Activated naive CD4-positive, alpha-beta T cell treated with anti-CD3 and anti-CD28 coated beads, Interleukin-2, amount 50 U/mL, for 24 hours (primary cell): Measurements from ENCODE around the gene NCBP2.
A peak's percentile ranks its signal among the peaks of the same experiment; 100 is the strongest.

Source experiments
- H3K27ac Mint-ChIP-seq: one replicate; pipeline ENCODE4 v1.8.0; 2021; ENCODE audit warnings: mild to moderate bottlenecking, mixed read lengths
- H3K27me3 Mint-ChIP-seq: one replicate; pipeline ENCODE4 v1.8.0; 2021; ENCODE audit warnings: mixed read lengths
- H3K36me3 Mint-ChIP-seq: one replicate; pipeline ENCODE4 v1.8.0; 2021; ENCODE audit warnings: mixed read lengths
- H3K4me1 Mint-ChIP-seq: one replicate; pipeline ENCODE4 v1.8.0; 2021; ENCODE audit warnings: mixed read lengths
- H3K4me3 Mint-ChIP-seq: one replicate; pipeline ENCODE4 v1.8.0; 2021; ENCODE audit warnings: mild to moderate bottlenecking, mixed read lengths
- H3K9me3 Mint-ChIP-seq: one replicate; pipeline ENCODE4 v1.8.0; 2021; ENCODE audit warnings: mixed read lengths

NCBP2 gene

GRCh38 chr3:196942226-196942914 is at the start of gene NCBP2:
Gene NCBP2 (minus strand): TSS chr3:196942528. CDS start chr3:196942503, 25 bp downstream.
- H3K9me3 Mint-ChIP-seq, result no peaks in the 10 kb centered on the region
- peaks cover 21% of the 10 kb centered on the region for H3K36me3 Mint-ChIP-seq
- no peaks in the 10 kb centered on the region for H3K27me3 Mint-ChIP-seq
- H3K4me1 Mint-ChIP-seq, result peaks cover 48% of the 10 kb centered on the region
- H3K27ac Mint-ChIP-seq, result peak within 1 kb of the TSS; percentile 98
- H3K4me3 Mint-ChIP-seq, result peak within 1 kb of the TSS; percentile 98

- no peaks in the 10 kb centered on the region for H3K36me3 Mint-ChIP-seq
- no peak overlapping the region for H3K4me3 Mint-ChIP-seq
- H3K9me3 Mint-ChIP-seq, result no peaks in the 10 kb centered on the region
- H3K27ac Mint-ChIP-seq, result no peak overlapping the region
- H3K4me1 Mint-ChIP-seq, result no peaks in the 10 kb centered on the region
- H3K27me3 Mint-ChIP-seq, result no peaks in the 10 kb centered on the region
These were observed 49.5 kb upstream of the NCBP2 start for GRCh38 chr3:196991581-196992460.

GRCh38 chr3:196990601-196991007 is 48.3 kb upstream of the NCBP2 start:
- no peak overlapping the region for H3K27ac Mint-ChIP-seq
- no peaks in the 10 kb centered on the region for H3K36me3 Mint-ChIP-seq
- no peaks in the 10 kb centered on the region for H3K4me1 Mint-ChIP-seq

GRCh38 chr3:196989721-196990262 is 47.5 kb upstream of the NCBP2 start:
- Mint-ChIP-seq H3K36me3 (no peaks in the 10 kb centered on the region), H3K9me3 (no peaks in the 10 kb centered on the region), H3K27ac (no peak overlapping the region), H3K4me3 (no peak overlapping the region), H3K4me1 (no peaks in the 10 kb centered on the region), H3K27me3 (peaks cover 1% of the 10 kb centered on the region)

More at GRCh38 chr3:196990601-196991007, 48.3 kb upstream of the NCBP2 start:
- H3K27me3 Mint-ChIP-seq, result peaks cover 1% of the 10 kb centered on the region
- H3K9me3 Mint-ChIP-seq, result no peaks in the 10 kb centered on the region
- H3K4me3 Mint-ChIP-seq, result no peak overlapping the region

GRCh38 chr3:196988241-196989029 is 46.1 kb upstream of the NCBP2 start:
- Mint-ChIP-seq H3K9me3 (peaks cover 2% of the 10 kb centered on the region), H3K27me3 (peaks cover 1% of the 10 kb centered on the region), H3K36me3 (no peaks in the 10 kb centered on the region), H3K4me1 (no peaks in the 10 kb centered on the region), H3K4me3 (peak overlapping the region; percentile 7), H3K27ac (no peak overlapping the region)

GRCh38 chr3:196987022-196987421 is 44.7 kb upstream of the NCBP2 start:
- Mint-ChIP-seq H3K9me3 (peaks cover 6% of the 10 kb centered on the region), H3K4me1 (no peaks in the 10 kb centered on the region), H3K4me3 (no peak overlapping the region), H3K36me3 (peaks cover 4% of the 10 kb centered on the region), H3K27me3 (peaks cover 1% of the 10 kb centered on the region), H3K27ac (no peak overlapping the region)

- no peaks in the 10 kb centered on the region for H3K4me1 Mint-ChIP-seq
- peaks cover 6% of the 10 kb centered on the region for H3K9me3 Mint-ChIP-seq
- no peak overlapping the region for H3K27ac Mint-ChIP-seq
- H3K27me3 Mint-ChIP-seq, result peaks cover 1% of the 10 kb centered on the region
- H3K4me3 Mint-ChIP-seq, result no peak overlapping the region
- peaks cover 4% of the 10 kb centered on the region for H3K36me3 Mint-ChIP-seq
These were observed 43.9 kb upstream of the NCBP2 start for GRCh38 chr3:196985954-196986885.

- H3K27ac Mint-ChIP-seq, result no peak overlapping the region
- no peak overlapping the region for H3K4me3 Mint-ChIP-seq
- no peaks in the 10 kb centered on the region for H3K4me1 Mint-ChIP-seq
- H3K36me3 Mint-ChIP-seq, result peaks cover 4% of the 10 kb centered on the region
- H3K27me3 Mint-ChIP-seq, result peaks cover 1% of the 10 kb centered on the region
- H3K9me3 Mint-ChIP-seq, result peaks cover 6% of the 10 kb centered on the region
These were observed 43.0 kb upstream of the NCBP2 start for GRCh38 chr3:196985298-196985697.

- Mint-ChIP-seq H3K36me3 (peaks cover 4% of the 10 kb centered on the region), H3K27me3 (peaks cover 1% of the 10 kb centered on the region), H3K4me3 (no peak overlapping the region), H3K4me1 (no peaks in the 10 kb centered on the region), H3K9me3 (peaks cover 6% of the 10 kb centered on the region), H3K27ac (no peak overlapping the region)
These were observed 40.9 kb upstream of the NCBP2 start for GRCh38 chr3:196983186-196983585.

GRCh38 chr3:196981657-196982056 is 39.3 kb upstream of the NCBP2 start:
- Mint-ChIP-seq H3K4me1 (no peaks in the 10 kb centered on the region), H3K27me3 (peaks cover 1% of the 10 kb centered on the region), H3K27ac (no peak overlapping the region), H3K9me3 (peaks cover 6% of the 10 kb centered on the region), H3K4me3 (no peak overlapping the region), H3K36me3 (peaks cover 4% of the 10 kb centered on the region)

GRCh38 chr3:196979545-196979944 is 37.2 kb upstream of the NCBP2 start:
- Mint-ChIP-seq H3K4me1 (no peaks in the 10 kb centered on the region), H3K9me3 (peaks cover 6% of the 10 kb centered on the region), H3K4me3 (no peak overlapping the region), H3K27ac (no peak overlapping the region), H3K27me3 (no peaks in the 10 kb centered on the region), H3K36me3 (peaks cover 4% of the 10 kb centered on the region)

- no peaks in the 10 kb centered on the region for H3K27me3 Mint-ChIP-seq
- no peak overlapping the region for H3K4me3 Mint-ChIP-seq
- no peaks in the 10 kb centered on the region for H3K4me1 Mint-ChIP-seq
- H3K36me3 Mint-ChIP-seq, result no peaks in the 10 kb centered on the region
- no peaks in the 10 kb centered on the region for H3K9me3 Mint-ChIP-seq
- no peak overlapping the region for H3K27ac Mint-ChIP-seq
These were observed 34.6 kb upstream of the NCBP2 start for GRCh38 chr3:196976941-196977340.

- H3K27me3 Mint-ChIP-seq, result no peaks in the 10 kb centered on the region
- no peaks in the 10 kb centered on the region for H3K9me3 Mint-ChIP-seq
- H3K4me1 Mint-ChIP-seq, result no peaks in the 10 kb centered on the region
- no peak overlapping the region for H3K27ac Mint-ChIP-seq
- no peak overlapping the region for H3K4me3 Mint-ChIP-seq
- no peaks in the 10 kb centered on the region for H3K36me3 Mint-ChIP-seq
These were observed 33.0 kb upstream of the NCBP2 start for GRCh38 chr3:196975349-196975748.

GRCh38 chr3:196974661-196975060 is 32.3 kb upstream of the NCBP2 start:
- no peaks in the 10 kb centered on the region for H3K27me3 Mint-ChIP-seq
- no peaks in the 10 kb centered on the region for H3K36me3 Mint-ChIP-seq
- H3K4me1 Mint-ChIP-seq, result no peaks in the 10 kb centered on the region
- no peak overlapping the region for H3K4me3 Mint-ChIP-seq
- no peaks in the 10 kb centered on the region for H3K9me3 Mint-ChIP-seq
- H3K27ac Mint-ChIP-seq, result no peak overlapping the region
